Peyer's patch (tissue), 4 donors: ENCODE measurements around the gene PHEX.

Experiments
- POLR2A ChIP-seq, 2 donors: fragments of 450-650 bp; IDR thresholded peaks; one replicate each; pipeline ENCODE4 v1.5.1; 2017; ENCODE audit warnings: antibody characterized with exemption in 2 of 2, mild to moderate bottlenecking in 2 of 2, moderate library complexity in 2 of 2
- TF ChIP-seq, protein P1 (sequence below), 6 experiments: fragments of 450-650 bp in 4 of 6; fragments of 200-600 bp in 2 of 6; sonication (generic) in 1 of 6; IDR thresholded peaks; one replicate each; pipeline ENCODE4 v1.5.1; 2017 to 2019; ENCODE audit warnings: antibody characterized with exemption in 6 of 6, mild to moderate bottlenecking in 3 of 6, moderate library complexity in 1 of 6

DNA sequence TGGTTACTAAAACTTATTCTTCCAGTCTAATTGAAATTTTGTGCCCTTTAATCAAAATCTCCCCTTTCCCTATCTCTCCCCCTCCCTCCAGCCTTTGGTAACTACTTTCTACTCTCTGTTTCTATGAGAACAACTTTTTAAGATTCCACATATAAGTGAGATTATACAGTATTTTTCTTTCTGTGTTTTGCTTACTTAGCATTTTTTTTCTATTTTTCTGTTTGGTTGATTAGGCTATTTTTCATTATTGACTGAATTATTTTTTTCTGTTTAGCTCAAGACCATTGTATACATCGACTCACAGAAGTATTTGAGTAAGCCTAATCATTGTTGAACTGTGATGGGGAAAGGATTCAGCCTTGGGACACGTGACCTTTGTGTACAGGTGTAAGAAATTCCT, 116.4 kb downstream of the PHEX start:
- TF ChIP-seq, protein P1, sequence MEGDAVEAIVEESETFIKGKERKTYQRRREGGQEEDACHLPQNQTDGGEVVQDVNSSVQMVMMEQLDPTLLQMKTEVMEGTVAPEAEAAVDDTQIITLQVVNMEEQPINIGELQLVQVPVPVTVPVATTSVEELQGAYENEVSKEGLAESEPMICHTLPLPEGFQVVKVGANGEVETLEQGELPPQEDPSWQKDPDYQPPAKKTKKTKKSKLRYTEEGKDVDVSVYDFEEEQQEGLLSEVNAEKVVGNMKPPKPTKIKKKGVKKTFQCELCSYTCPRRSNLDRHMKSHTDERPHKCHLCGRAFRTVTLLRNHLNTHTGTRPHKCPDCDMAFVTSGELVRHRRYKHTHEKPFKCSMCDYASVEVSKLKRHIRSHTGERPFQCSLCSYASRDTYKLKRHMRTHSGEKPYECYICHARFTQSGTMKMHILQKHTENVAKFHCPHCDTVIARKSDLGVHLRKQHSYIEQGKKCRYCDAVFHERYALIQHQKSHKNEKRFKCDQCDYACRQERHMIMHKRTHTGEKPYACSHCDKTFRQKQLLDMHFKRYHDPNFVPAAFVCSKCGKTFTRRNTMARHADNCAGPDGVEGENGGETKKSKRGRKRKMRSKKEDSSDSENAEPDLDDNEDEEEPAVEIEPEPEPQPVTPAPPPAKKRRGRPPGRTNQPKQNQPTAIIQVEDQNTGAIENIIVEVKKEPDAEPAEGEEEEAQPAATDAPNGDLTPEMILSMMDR (IDR thresholded peaks at IDR 0.05) = no peak
- TF ChIP-seq POLR2A (IDR thresholded peaks at IDR 0.05) = no peak
